Testis (tissue), 2 donors: ENCODE data around the gene DGKD.

ENCODE experiments used
- POLR2A ChIP-seq: fragments of 450-650 bp; IDR thresholded peaks from one replicate; pipeline ENCODE4 v1.6.1; 2017; ENCODE audit warnings: antibody characterized with exemption, mild to moderate bottlenecking, moderate library complexity
- TF ChIP-seq, protein P1 (sequence below), 3 experiments: fragments of 450-650 bp in 2 of 3; fragments of 200-600 bp in 1 of 3; sonication (generic) in 1 of 3; IDR thresholded peaks; one replicate each; pipeline ENCODE4 v1.5.1; 2016 to 2019; ENCODE audit warnings: antibody characterized with exemption in 3 of 3, mild to moderate bottlenecking in 2 of 3, moderate library complexity in 1 of 3

DNA sequence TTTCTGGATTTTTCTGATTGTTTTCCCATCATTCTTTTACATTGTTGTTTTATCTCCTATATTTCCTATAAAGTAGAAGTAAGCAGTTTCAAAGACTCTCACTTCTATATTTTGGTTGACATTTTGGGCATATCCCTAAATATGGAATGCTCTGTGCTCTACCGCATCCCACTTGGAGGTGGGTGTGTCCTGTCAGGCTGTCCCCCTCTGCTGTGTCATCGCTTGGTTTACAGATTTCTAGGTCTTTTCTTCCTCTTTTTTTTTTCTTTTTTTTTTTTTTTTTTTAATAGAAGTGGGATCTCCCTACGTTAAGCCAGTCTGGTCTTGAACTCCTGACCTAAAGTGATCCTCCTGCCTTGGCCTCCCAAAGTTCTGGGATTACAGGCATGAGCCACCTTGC lies 13.3 kb downstream of the DGKD start:
- TF ChIP-seq, protein P1, sequence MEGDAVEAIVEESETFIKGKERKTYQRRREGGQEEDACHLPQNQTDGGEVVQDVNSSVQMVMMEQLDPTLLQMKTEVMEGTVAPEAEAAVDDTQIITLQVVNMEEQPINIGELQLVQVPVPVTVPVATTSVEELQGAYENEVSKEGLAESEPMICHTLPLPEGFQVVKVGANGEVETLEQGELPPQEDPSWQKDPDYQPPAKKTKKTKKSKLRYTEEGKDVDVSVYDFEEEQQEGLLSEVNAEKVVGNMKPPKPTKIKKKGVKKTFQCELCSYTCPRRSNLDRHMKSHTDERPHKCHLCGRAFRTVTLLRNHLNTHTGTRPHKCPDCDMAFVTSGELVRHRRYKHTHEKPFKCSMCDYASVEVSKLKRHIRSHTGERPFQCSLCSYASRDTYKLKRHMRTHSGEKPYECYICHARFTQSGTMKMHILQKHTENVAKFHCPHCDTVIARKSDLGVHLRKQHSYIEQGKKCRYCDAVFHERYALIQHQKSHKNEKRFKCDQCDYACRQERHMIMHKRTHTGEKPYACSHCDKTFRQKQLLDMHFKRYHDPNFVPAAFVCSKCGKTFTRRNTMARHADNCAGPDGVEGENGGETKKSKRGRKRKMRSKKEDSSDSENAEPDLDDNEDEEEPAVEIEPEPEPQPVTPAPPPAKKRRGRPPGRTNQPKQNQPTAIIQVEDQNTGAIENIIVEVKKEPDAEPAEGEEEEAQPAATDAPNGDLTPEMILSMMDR (IDR thresholded peaks at IDR 0.05) = no peak
- TF ChIP-seq POLR2A = no peak
